Keratinocyte (primary cell): ENCODE results near the gene ATCAY. TPM values are rescaled to one million over a fixed set of nuclear protein-coding genes. Genes with fewer than 3 reads are reported as not detected.

Source experiments
- DNase-seq: peaks from one replicate; pipeline ENCODE4 v3.0.0-alpha.2; 2011; ENCODE audit warnings: low read depth, missing footprints, low spot score
- FAIRE-seq: peaks from 2 replicates; lab custom pipeline; 2011; peaks lifted over from hg19 to GRCh38; lab: Jason Lieb, UNC
- H2AFZ ChIP-seq: 2 replicates; pipeline ENCODE4 v1.6.0; 2012; ENCODE audit warnings: low read length, control low read depth, inconsistent platforms; ENCODE audit not compliant: control insufficient read depth
- H3K27ac ChIP-seq: 2 replicates; pipeline ENCODE4 v1.5.1; 2011; ENCODE audit warnings: low read length; ENCODE audit not compliant: control insufficient read depth, insufficient read depth
- H3K27me3 ChIP-seq: 3 replicates; pipeline ENCODE4 v1.6.0; 2011; ENCODE audit warnings: low read length; ENCODE audit not compliant: control insufficient read depth, insufficient read depth; ENCODE audit errors: extremely low read depth
- H3K36me3 ChIP-seq, 2 experiments: 2 replicates in 1 of 2; 3 replicates in 1 of 2; pipeline ENCODE4 v1.5.1; 2011; ENCODE audit warnings: low read length in 2 of 2, mild to moderate bottlenecking in 1 of 2; ENCODE audit not compliant: control insufficient read depth in 2 of 2, insufficient read depth in 2 of 2; ENCODE audit errors: extremely low read depth in 1 of 2
- H3K4me1 ChIP-seq: 3 replicates; pipeline ENCODE4 v1.5.1; 2011; ENCODE audit warnings: low read length; ENCODE audit not compliant: control insufficient read depth, insufficient read depth; ENCODE audit errors: extremely low read depth
- H3K4me2 ChIP-seq: 3 replicates; pipeline ENCODE4 v1.6.0; 2011; ENCODE audit warnings: low read depth, low read length; ENCODE audit not compliant: control insufficient read depth, insufficient read depth; ENCODE audit errors: extremely low read depth
- H3K4me3 ChIP-seq, 3 experiments: fragments of 200-600 bp in 1 of 3; sonication (generic) in 1 of 3; 2 replicates in 2 of 3; 3 replicates in 1 of 3; pipeline ENCODE4 v1.5.1; 2011 to 2016; ENCODE audit warnings: low read length in 3 of 3, mild to moderate bottlenecking in 3 of 3, control low read depth in 2 of 3, inconsistent platforms in 1 of 3, low read depth in 1 of 3, mixed read lengths in 1 of 3, mixed run types in 1 of 3, moderate library complexity in 1 of 3; ENCODE audit not compliant: control insufficient read depth in 2 of 3, insufficient read depth in 2 of 3; ENCODE audit errors: extremely low read depth in 1 of 3
- H3K79me2 ChIP-seq: 2 replicates; pipeline ENCODE4 v1.6.0; 2012; ENCODE audit warnings: low read length; ENCODE audit not compliant: control insufficient read depth, insufficient read depth
- H3K9ac ChIP-seq: 3 replicates; pipeline ENCODE4 v1.6.0; 2011; ENCODE audit warnings: low read length; ENCODE audit not compliant: control insufficient read depth, insufficient read depth; ENCODE audit errors: extremely low read depth
- H3K9me1 ChIP-seq: 3 replicates; pipeline ENCODE4 v1.6.0; 2011; ENCODE audit warnings: low read length; ENCODE audit not compliant: control insufficient read depth, insufficient read depth; ENCODE audit errors: extremely low read depth
- H3K9me3 ChIP-seq: 2 replicates; pipeline ENCODE4 v1.5.1; 2012; ENCODE audit warnings: low read depth, low read length; ENCODE audit not compliant: control insufficient read depth
- H4K20me1 ChIP-seq: 3 replicates; pipeline ENCODE4 v1.6.0; 2011; ENCODE audit warnings: low read length; ENCODE audit not compliant: control insufficient read depth, insufficient read depth; ENCODE audit errors: extremely low read depth
- CTCF ChIP-seq, 3 experiments: IDR thresholded peaks in 1 of 3; conservative IDR thresholded peaks in 1 of 3; optimal IDR thresholded peaks in 1 of 3; 2 replicates in 2 of 3; 3 replicates in 1 of 3; pipeline versions ENCODE3 to v1.5.1; 2011; ENCODE audit warnings: low read length in 3 of 3, mild to moderate bottlenecking in 3 of 3, moderate library complexity in 2 of 3, control low read depth in 1 of 3, inconsistent platforms in 1 of 3; ENCODE audit not compliant: insufficient read depth in 2 of 3; ENCODE audit errors: extremely low read depth in 1 of 3
- EZH2 ChIP-seq: IDR thresholded peaks from one replicate; pipeline ENCODE4 v1.6.1; 2012; ENCODE audit warnings: inconsistent platforms, mild to moderate bottlenecking, low read length, moderate library complexity
- dilution Hi-C: fragments of 300-500 bp; cut with MboI; formaldehyde crosslinking; loops from one replicate; pipeline ENCODE4 v1.7.0; 2020; ENCODE audit warnings: low sequenced_read_pairs; ENCODE audit not compliant: extremely low pct_ligation_motif_present
- polyA plus RNA-seq, 5 experiments: library from polyadenylated mRNA; depleted of rRNA in 3 of 5; stranded (reverse) in 3 of 5; stranded (forward) in 1 of 5; unstranded in 1 of 5; fragments of >200 nt; gene quantifications; 1 replicate in 1 of 5; 2 replicates in 3 of 5; 3 replicates in 1 of 5; pipeline versions ENCODE4 v1.2.1 to v1.2.3, GENCODE V29; 2011 to 2012; ENCODE audit warnings: missing spikeins in 2 of 5, low read depth in 1 of 5, low replicate concordance in 1 of 5

The ATCAY gene
- polyA plus RNA-seq, 1 donor (not counting 4 experiments of a cell fraction or from before 2014, with no cell fraction given): not detected

- TF ChIP-seq EZH2 (no peak), CTCF (optimal IDR thresholded peaks at IDR 0.05 in 1 of 3, IDR thresholded peaks at IDR 0.05 in 1 of 3, conservative IDR thresholded peaks at IDR 0.05 in 1 of 3; ENCODE audit: extremely low read depth in 1 of 3, insufficient read depth in 2 of 3, low read length in 3 of 3) (no peak)
- no peak for FAIRE-seq
- no peaks in the 10 kb centered on the region for H3K9me1 ChIP-seq
- H3K4me1 ChIP-seq: no peaks in the 10 kb centered on the region
- no peaks in the 10 kb centered on the region for H3K36me3 ChIP-seq
- peaks cover 9% of the 10 kb centered on the region for H3K9me3 ChIP-seq
- no peak overlapping the region for H3K27ac ChIP-seq
- no peak overlapping the region for H2AFZ ChIP-seq
- H3K9ac ChIP-seq: no peak overlapping the region
- H3K4me3 ChIP-seq: no peak overlapping the region
- no peaks in the 10 kb centered on the region for H3K79me2 ChIP-seq
- peaks cover 51% of the 10 kb centered on the region for H3K27me3 ChIP-seq
- dilution Hi-C loops: no loop called here
- no peaks in the 10 kb centered on the region for H4K20me1 ChIP-seq
- no peak for DNase-seq
- no peak overlapping the region for H3K4me2 ChIP-seq
These were observed 42.6 kb upstream of the ATCAY start for GRCh38 chr19:3837922-3838321.

DNA sequence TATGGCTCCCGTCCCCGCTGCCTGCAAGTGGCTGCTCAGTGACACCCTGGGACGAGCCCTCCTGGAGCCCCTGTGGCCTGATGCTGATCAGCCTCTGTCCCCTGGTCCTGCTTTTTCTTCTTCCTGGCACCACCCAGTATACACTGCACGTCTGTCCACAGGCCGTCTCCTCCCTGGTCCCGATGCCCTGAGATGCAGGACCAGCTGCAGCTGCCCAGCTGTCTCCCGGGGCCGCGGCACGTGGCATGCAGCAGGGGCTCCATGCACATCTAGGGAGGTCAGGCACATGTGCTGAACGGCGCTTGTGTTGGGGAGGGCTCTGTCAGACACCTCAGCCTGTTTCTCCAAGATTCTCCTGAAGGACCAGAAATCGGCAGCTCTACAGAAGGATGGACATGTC is 41.8 kb upstream of the ATCAY start:
- Histone ChIP-seq H4K20me1 (no peaks in the 10 kb centered on the region), H3K4me1 (no peaks in the 10 kb centered on the region), H3K27me3 (peaks cover 51% of the 10 kb centered on the region), H3K4me2 (no peak overlapping the region), H3K4me3 (no peak overlapping the region), H2AFZ (no peak overlapping the region), H3K36me3 (no peaks in the 10 kb centered on the region), H3K27ac (no peak overlapping the region), H3K9me3 (peaks cover 9% of the 10 kb centered on the region), H3K9ac (no peak overlapping the region), H3K79me2 (no peaks in the 10 kb centered on the region), H3K9me1 (no peaks in the 10 kb centered on the region)
- no peak for FAIRE-seq
- DNase-seq: no peak
- TF ChIP-seq EZH2 (no peak), CTCF (optimal IDR thresholded peaks at IDR 0.05 in 1 of 3, IDR thresholded peaks at IDR 0.05 in 1 of 3, conservative IDR thresholded peaks at IDR 0.05 in 1 of 3; ENCODE audit: extremely low read depth in 1 of 3, insufficient read depth in 2 of 3, low read length in 3 of 3) (no peak)
- dilution Hi-C loops: no loop called here
